ENCODE measurements around the gene B3GALT2.

- TF ChIP-seq, protein P1, sequence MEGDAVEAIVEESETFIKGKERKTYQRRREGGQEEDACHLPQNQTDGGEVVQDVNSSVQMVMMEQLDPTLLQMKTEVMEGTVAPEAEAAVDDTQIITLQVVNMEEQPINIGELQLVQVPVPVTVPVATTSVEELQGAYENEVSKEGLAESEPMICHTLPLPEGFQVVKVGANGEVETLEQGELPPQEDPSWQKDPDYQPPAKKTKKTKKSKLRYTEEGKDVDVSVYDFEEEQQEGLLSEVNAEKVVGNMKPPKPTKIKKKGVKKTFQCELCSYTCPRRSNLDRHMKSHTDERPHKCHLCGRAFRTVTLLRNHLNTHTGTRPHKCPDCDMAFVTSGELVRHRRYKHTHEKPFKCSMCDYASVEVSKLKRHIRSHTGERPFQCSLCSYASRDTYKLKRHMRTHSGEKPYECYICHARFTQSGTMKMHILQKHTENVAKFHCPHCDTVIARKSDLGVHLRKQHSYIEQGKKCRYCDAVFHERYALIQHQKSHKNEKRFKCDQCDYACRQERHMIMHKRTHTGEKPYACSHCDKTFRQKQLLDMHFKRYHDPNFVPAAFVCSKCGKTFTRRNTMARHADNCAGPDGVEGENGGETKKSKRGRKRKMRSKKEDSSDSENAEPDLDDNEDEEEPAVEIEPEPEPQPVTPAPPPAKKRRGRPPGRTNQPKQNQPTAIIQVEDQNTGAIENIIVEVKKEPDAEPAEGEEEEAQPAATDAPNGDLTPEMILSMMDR (IDR thresholded peaks at IDR 0.05) = no peak
- TF ChIP-seq EZH2phosphoT487 (IDR thresholded peaks at IDR 0.05) (no peak), EZH2 (IDR thresholded peaks at IDR 0.05) (no peak)
Observed at GRCh38 chr1:193181536-193181935, 4.9 kb downstream of the B3GALT2 start.
